ENCODE data around the gene PRPF38B. TPM values are rescaled to one million over a fixed set of nuclear protein-coding genes. Genes with fewer than 3 reads are reported as not detected.
"Not testable (repeated sequence)": the region's sequence is repeated elsewhere in the genome, so short reads cannot be mapped to it uniquely, and the experiment has no call there.

Gene PRPF38B
- total and polyA plus RNA-seq, 2 of the 8 experiments (the other 6 are each of a cell fraction or from before 2014, with no cell fraction given) = 16.6 to 50.6 TPM

GRCh38 chr1:108702109-108702508 is 10.0 kb downstream of the PRPF38B start:
- H3K4me2 ChIP-seq (ENCODE audit: insufficient read depth in 1 of 2, low read depth in 2 of 2, low read length in 2 of 2); H4K5ac ChIP-seq (ENCODE audit: insufficient read length, low read depth, low read length); H2BK120ac ChIP-seq (replicated peaks; ENCODE audit: low read depth, low read length); H3K79me2 ChIP-seq (ENCODE audit: control insufficient read depth in 1 of 2, insufficient read depth in 2 of 2, low read length in 2 of 2); H2BK15ac ChIP-seq (ENCODE audit: low read length); H4K8ac ChIP-seq (ENCODE audit: extremely low read depth, insufficient read depth, low read length); H4K20me1 ChIP-seq (replicated peaks in 1 of 2; ENCODE audit: control insufficient read depth in 1 of 2, insufficient read depth in 2 of 2, low read length in 2 of 2); H3K18ac ChIP-seq (ENCODE audit: extremely low read depth, low read length); H3K27ac ChIP-seq (ENCODE audit: low read depth, low read length); H2BK20ac ChIP-seq (ENCODE audit: low read length); H3K79me1 ChIP-seq (ENCODE audit: low read depth, low read length); H3K9me3 ChIP-seq (ENCODE audit: insufficient read depth in 2 of 2, low read depth in 1 of 2, low read length in 1 of 2); H3K23me2 ChIP-seq (ENCODE audit: low read depth, low read length); H2BK12ac ChIP-seq (ENCODE audit: low read depth, low read length); H3K4ac ChIP-seq (replicated peaks; ENCODE audit: insufficient read length, low read depth, low read length); CTCF ChIA-PET (ENCODE audit: partially characterized antibody); H3K56ac ChIP-seq (replicated peaks; ENCODE audit: insufficient read length, low read depth, low read length); H3K9ac ChIP-seq (replicated peaks in 1 of 4; ENCODE audit: extremely low read depth in 1 of 4, low read depth in 3 of 4, low read length in 3 of 4); H3K4me3 ChIP-seq (ENCODE audit: extremely low read depth in 1 of 4, insufficient read depth in 2 of 4, low read depth in 3 of 4, low read length in 4 of 4); FAIRE-seq; H4K91ac ChIP-seq (replicated peaks; ENCODE audit: insufficient read length, low read length); H3K23ac ChIP-seq (ENCODE audit: insufficient read length); H2BK5ac ChIP-seq (ENCODE audit: low read depth, low read length); H3K27me3 ChIP-seq (replicated peaks in 1 of 4; ENCODE audit: control insufficient read depth in 3 of 4, extremely low read depth in 1 of 4, insufficient read depth in 3 of 4, low read length in 3 of 4); H2AFZ ChIP-seq (ENCODE audit: low read length); H2AK5ac ChIP-seq (ENCODE audit: low read depth, low read length); H3K4me1 ChIP-seq (replicated peaks in 1 of 4; ENCODE audit: control insufficient read depth in 3 of 4, insufficient read depth in 4 of 4, low read length in 3 of 4); H3K14ac ChIP-seq (ENCODE audit: insufficient read length); DNase-seq (ENCODE audit: low read depth in 1 of 2, low spot score in 2 of 2): not testable (repeated sequence)
- peaks cover 14 to 48% (median 36%) of the 10 kb centered on the region in 4 experiments for H3K36me3 ChIP-seq (ENCODE audit: control insufficient read depth in 2 of 4, insufficient read depth in 4 of 4, low read length in 3 of 4)
- WGBS, 2 experiments (ENCODE audit: extremely low coverage in 1 of 2, insufficient coverage in 1 of 2, insufficient read length in 1 of 2, insufficient replicate concordance in 2 of 2, low coverage in 1 of 2, low lambda C conversion rate in 2 of 2, missing lambda C conversion rate in 1 of 2) = 93% methylated on average over 6 of the region's 6 CpGs; no CpG with 5 or more reads in 1 of the 2 experiments
- POLR2A ChIA-PET (ENCODE audit: partially characterized antibody) = interaction anchor here (1.0 to 5.4 kb wide), 7 partner anchors 10 to 41 kb away, joined by 3 to 79 read pairs (median 4); partner anchors contain the start of gene PRPF38B
- peak; percentile 54 for TF ChIP-seq POLR2AphosphoS5 (IDR thresholded peaks at IDR 0.05; ENCODE audit: low read depth, low read length)
- TF ChIP-seq POLR2A (IDR thresholded peaks at IDR 0.05; ENCODE audit: control extremely low read depth in 1 of 2, low read depth in 2 of 2, low read length in 2 of 2) = peak in 1 of 2 experiments; percentile 47; a peak in 1 of 3 replicates

Data from H1 (cell line).